SU-DHL-6 (cell line): Measurements from ENCODE around the gene RAB3GAP1.

Experiments used
- EZH2phosphoT487 ChIP-seq: fragments of 200-600 bp; sonication (generic), shearing (Covaris generic); conservative IDR thresholded peaks from 2 replicates; pipeline ENCODE4 v1.6.1; 2018; ENCODE audit warnings: mild to moderate bottlenecking, antibody characterized with exemption, low read length, moderate library complexity, mixed read lengths
- TF ChIP-seq, protein P1 (sequence below): fragments of 200-600 bp; sonication (generic); IDR thresholded peaks from one replicate; pipeline ENCODE4 v1.5.1; 2017; ENCODE audit warnings: antibody characterized with exemption, mild to moderate bottlenecking, low read length, moderate library complexity; ENCODE audit not compliant: insufficient read depth, poor library complexity, severe bottlenecking

DNA sequence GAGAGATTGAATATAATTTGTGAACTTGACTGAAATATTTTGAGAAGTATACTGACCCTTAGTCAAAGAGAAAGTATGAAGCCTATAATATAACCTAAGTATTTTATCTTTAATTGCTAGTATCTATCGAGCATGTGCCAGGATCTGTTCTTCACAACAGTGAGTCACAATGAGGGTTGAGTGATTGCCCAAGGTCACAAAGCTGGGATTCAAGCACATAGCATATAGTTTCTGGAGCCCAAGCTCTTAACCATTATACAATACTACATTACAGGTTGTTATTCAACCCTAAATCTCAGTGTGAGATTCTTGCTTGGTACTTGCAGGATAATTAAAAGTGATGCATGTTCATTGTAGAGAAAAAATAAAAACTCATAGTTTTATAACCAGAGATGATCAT lies 97.2 kb downstream of the RAB3GAP1 start:
- TF ChIP-seq, protein P1, sequence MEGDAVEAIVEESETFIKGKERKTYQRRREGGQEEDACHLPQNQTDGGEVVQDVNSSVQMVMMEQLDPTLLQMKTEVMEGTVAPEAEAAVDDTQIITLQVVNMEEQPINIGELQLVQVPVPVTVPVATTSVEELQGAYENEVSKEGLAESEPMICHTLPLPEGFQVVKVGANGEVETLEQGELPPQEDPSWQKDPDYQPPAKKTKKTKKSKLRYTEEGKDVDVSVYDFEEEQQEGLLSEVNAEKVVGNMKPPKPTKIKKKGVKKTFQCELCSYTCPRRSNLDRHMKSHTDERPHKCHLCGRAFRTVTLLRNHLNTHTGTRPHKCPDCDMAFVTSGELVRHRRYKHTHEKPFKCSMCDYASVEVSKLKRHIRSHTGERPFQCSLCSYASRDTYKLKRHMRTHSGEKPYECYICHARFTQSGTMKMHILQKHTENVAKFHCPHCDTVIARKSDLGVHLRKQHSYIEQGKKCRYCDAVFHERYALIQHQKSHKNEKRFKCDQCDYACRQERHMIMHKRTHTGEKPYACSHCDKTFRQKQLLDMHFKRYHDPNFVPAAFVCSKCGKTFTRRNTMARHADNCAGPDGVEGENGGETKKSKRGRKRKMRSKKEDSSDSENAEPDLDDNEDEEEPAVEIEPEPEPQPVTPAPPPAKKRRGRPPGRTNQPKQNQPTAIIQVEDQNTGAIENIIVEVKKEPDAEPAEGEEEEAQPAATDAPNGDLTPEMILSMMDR, result no peak
- no peak for TF ChIP-seq EZH2phosphoT487
